ENCODE results near the gene EEF1AKMT3. TPM values are rescaled to one million over a fixed set of nuclear protein-coding genes. Genes with fewer than 3 reads are reported as not detected.

Gene EEF1AKMT3
- polyA plus RNA-seq, 1 donor (not counting 4 experiments of a cell fraction or from before 2014, with no cell fraction given): 7.7 TPM

DNA sequence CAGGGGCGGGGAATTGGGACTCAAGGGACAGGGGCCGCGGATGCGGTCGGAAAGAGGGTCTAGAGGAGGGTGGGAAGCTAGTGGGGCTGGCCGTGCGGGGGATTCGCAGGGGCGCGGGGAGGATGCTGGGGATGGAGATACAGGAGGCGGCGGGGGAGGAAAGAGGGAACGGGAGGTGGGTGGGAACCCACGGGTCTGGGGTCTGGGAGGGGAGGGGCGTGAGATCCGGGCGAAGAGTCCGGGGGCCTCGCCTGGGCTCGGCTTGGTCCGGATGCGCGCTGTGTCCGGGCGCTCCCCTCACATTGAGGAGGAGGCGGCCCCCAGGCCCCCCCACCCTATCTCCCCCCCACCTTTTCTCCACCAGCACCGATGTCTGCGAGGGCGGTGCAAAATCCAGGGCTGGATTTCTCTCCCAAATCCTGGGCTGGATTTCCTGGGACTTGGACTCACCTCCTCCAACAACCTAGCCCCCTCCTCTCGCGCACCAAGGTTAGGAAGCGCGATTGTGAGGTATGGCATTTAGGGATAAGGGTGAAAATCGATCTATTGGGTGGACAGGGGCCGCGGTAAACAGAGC lies 33.7 kb upstream of the EEF1AKMT3 start, which contains the start of gene AGAP2:
Gene AGAP2, minus strand, starts transcription at position 82 of the 577 bp plus-strand sequence. CDS start 496 bp downstream, outside the sequence.
- H3K9me1 ChIP-seq (ENCODE audit: control insufficient read depth, extremely low read depth, insufficient read depth, low read length): no peaks in the 10 kb centered on the region
- H3K36me3 ChIP-seq (ENCODE audit: control insufficient read depth in 2 of 2, extremely low read depth in 1 of 2, insufficient read depth in 2 of 2, low read length in 2 of 2): no peaks in the 10 kb centered on the region
- FAIRE-seq (no peak), DNase-seq (ENCODE audit: low read depth, low spot score) (no peak)
- H3K79me2 ChIP-seq (ENCODE audit: control insufficient read depth, insufficient read depth, low read length): no peaks in the 10 kb centered on the region
- no peak within 1 kb of the TSS for H3K27ac ChIP-seq (ENCODE audit: control insufficient read depth, insufficient read depth, low read length)
- dilution Hi-C loops (cut with MboI; ENCODE audit: extremely low pct_ligation_motif_present, low sequenced_read_pairs): loop anchor here (25.0 kb wide), 1 partner anchor 151 kb away; the partner anchor contains the start of gene PIP4K2C
- H3K27me3 ChIP-seq (ENCODE audit: control insufficient read depth, extremely low read depth, insufficient read depth, low read length): peaks cover 59% of the 10 kb centered on the region
- H2AFZ ChIP-seq (ENCODE audit: control insufficient read depth, low read length): no peak within 1 kb of the TSS
- peak within 1 kb of the TSS; percentile 40 for H3K4me2 ChIP-seq (ENCODE audit: control insufficient read depth, extremely low read depth, insufficient read depth, low read depth, low read length)
- peaks cover 19% of the 10 kb centered on the region for H3K4me1 ChIP-seq (ENCODE audit: control insufficient read depth, extremely low read depth, insufficient read depth, low read length)
- H3K9me3 ChIP-seq (ENCODE audit: control insufficient read depth, low read depth, low read length): no peaks in the 10 kb centered on the region
- H3K4me3 ChIP-seq (ENCODE audit: control insufficient read depth in 2 of 3, extremely low read depth in 1 of 3, insufficient read depth in 2 of 3, low read depth in 1 of 3, low read length in 3 of 3): peak within 1 kb of the TSS in 1 of 3 experiments; percentile 13
- TF ChIP-seq EZH2 (IDR thresholded peaks at IDR 0.05; ENCODE audit: low read length) (peak; percentile 92), CTCF (optimal IDR thresholded peaks at IDR 0.05 in 1 of 3, IDR thresholded peaks at IDR 0.05 in 1 of 3, conservative IDR thresholded peaks at IDR 0.05 in 1 of 3; ENCODE audit: extremely low read depth in 1 of 3, insufficient read depth in 2 of 3, low read length in 3 of 3) (no peak)
- H3K9ac ChIP-seq (ENCODE audit: control insufficient read depth, extremely low read depth, insufficient read depth, low read length): no peak within 1 kb of the TSS
- no peaks in the 10 kb centered on the region for H4K20me1 ChIP-seq (ENCODE audit: control insufficient read depth, extremely low read depth, insufficient read depth, low read length)

DNA sequence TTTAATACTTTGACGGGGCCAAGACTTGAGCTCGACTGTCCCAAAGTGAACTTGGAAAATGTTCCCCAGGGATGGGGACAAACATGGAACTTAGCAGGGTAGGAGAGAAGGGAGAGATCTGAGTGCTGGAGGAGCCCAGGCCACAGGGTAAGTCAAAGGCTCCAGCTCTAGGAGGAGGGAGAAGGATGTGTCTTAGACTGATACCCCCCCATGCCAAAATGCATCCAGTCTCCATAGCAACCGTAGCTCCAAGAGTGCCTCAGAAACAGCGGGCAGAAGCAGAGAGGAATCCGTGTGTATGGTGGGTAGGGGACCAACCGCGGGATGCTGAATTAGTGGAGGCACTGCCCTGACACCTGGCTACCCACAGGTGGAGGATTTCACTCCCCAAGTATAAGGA lies 33.0 kb upstream of the EEF1AKMT3 start:
- DNase-seq (ENCODE audit: low read depth, low spot score): no peak
- no peak for FAIRE-seq

More for the DNA sequence above, 33.0 kb upstream of the EEF1AKMT3 start:
- H3K9ac ChIP-seq (ENCODE audit: control insufficient read depth, extremely low read depth, insufficient read depth, low read length): no peak overlapping the region
- no peak overlapping the region for H3K27ac ChIP-seq (ENCODE audit: control insufficient read depth, insufficient read depth, low read length)
- TF ChIP-seq CTCF (optimal IDR thresholded peaks at IDR 0.05 in 1 of 3, IDR thresholded peaks at IDR 0.05 in 1 of 3, conservative IDR thresholded peaks at IDR 0.05 in 1 of 3; ENCODE audit: extremely low read depth in 1 of 3, insufficient read depth in 2 of 3, low read length in 3 of 3) (no peak), EZH2 (IDR thresholded peaks at IDR 0.05; ENCODE audit: low read length) (peak; percentile 80)
- H3K9me1 ChIP-seq (ENCODE audit: control insufficient read depth, extremely low read depth, insufficient read depth, low read length): no peaks in the 10 kb centered on the region
- no peak overlapping the region for H3K4me2 ChIP-seq (ENCODE audit: control insufficient read depth, extremely low read depth, insufficient read depth, low read depth, low read length)
- no peaks in the 10 kb centered on the region for H3K79me2 ChIP-seq (ENCODE audit: control insufficient read depth, insufficient read depth, low read length)
- no peaks in the 10 kb centered on the region for H3K9me3 ChIP-seq (ENCODE audit: control insufficient read depth, low read depth, low read length)
- H3K27me3 ChIP-seq (ENCODE audit: control insufficient read depth, extremely low read depth, insufficient read depth, low read length): peaks cover 53% of the 10 kb centered on the region
- dilution Hi-C loops (cut with MboI; ENCODE audit: extremely low pct_ligation_motif_present, low sequenced_read_pairs): loop anchor here (25.0 kb wide), 1 partner anchor 152 kb away; the partner anchor contains the start of gene PIP4K2C
- H3K4me1 ChIP-seq (ENCODE audit: control insufficient read depth, extremely low read depth, insufficient read depth, low read length): peaks cover 21% of the 10 kb centered on the region
- no peak overlapping the region for H2AFZ ChIP-seq (ENCODE audit: control insufficient read depth, low read length)
- H3K4me3 ChIP-seq (ENCODE audit: control insufficient read depth in 2 of 3, extremely low read depth in 1 of 3, insufficient read depth in 2 of 3, low read depth in 1 of 3, low read length in 3 of 3): no peak overlapping the region
- H3K36me3 ChIP-seq (ENCODE audit: control insufficient read depth in 2 of 2, extremely low read depth in 1 of 2, insufficient read depth in 2 of 2, low read length in 2 of 2): no peaks in the 10 kb centered on the region
- H4K20me1 ChIP-seq (ENCODE audit: control insufficient read depth, extremely low read depth, insufficient read depth, low read length): no peaks in the 10 kb centered on the region
